ENCODE results near the gene ERICH6B. TPM values are rescaled to one million over a fixed set of nuclear protein-coding genes. Genes with fewer than 3 reads are reported as not detected.

Gene ERICH6B
- total RNA-seq, 1 experiment from 2014 or later: not detected

GRCh38 chr13:45501175-45501526, 114.4 kb downstream of the ERICH6B start:
- H4K20me1 ChIP-seq (ENCODE audit: insufficient read depth): no peaks in the 10 kb centered on the region
- H3K9me3 ChIP-seq (ENCODE audit: insufficient read depth, low read depth): no peaks in the 10 kb centered on the region
- peak overlapping the region; percentile 87 for H3K27ac ChIP-seq
- no peaks in the 10 kb centered on the region for H3K27me3 ChIP-seq (ENCODE audit: insufficient read depth, low read depth)
- H3K9me2 ChIP-seq (ENCODE audit: insufficient read depth): no peaks in the 10 kb centered on the region; the same call in 1 of the 2 replicates
- ChIA-PET POLR2A (ENCODE audit: unreplicated experiment) (no interaction called here), CTCF (interaction anchor here (0.7 kb wide), 1 partner anchor 658 kb away, joined by 3 read pairs; no protein-coding TSS in a partner anchor)
- H3K4me1 ChIP-seq (replicated peaks; ENCODE audit: insufficient read depth): peaks cover 33% of the 10 kb centered on the region
- TF ChIP-seq EZH2 (IDR thresholded peaks at IDR 0.05; ENCODE audit: low read depth): no peak
- no peak for TF ChIP-seq CTCF (conservative IDR thresholded peaks at IDR 0.05)
- peaks cover 32% of the 10 kb centered on the region for H3F3A ChIP-seq (ENCODE audit: insufficient read depth, low read depth)
- intact Hi-C loops (cut with micrococcal nuclease; ENCODE audit: unreplicated experiment): no loop called here
- H3K36me3 ChIP-seq (ENCODE audit: low read depth): peaks cover 69% of the 10 kb centered on the region
- peaks cover 14% of the 10 kb centered on the region; the same call in 1 of the 2 replicates for H3K79me2 ChIP-seq (ENCODE audit: low read depth)
- BruUV-seq (replicated peaks): no TSS peak
- no peak for DNase-seq
- H2AFZ ChIP-seq: no peak overlapping the region
- H3K4me3 ChIP-seq: no peak overlapping the region
- H3K4me2 ChIP-seq: peak overlapping the region; percentile 56

DNA sequence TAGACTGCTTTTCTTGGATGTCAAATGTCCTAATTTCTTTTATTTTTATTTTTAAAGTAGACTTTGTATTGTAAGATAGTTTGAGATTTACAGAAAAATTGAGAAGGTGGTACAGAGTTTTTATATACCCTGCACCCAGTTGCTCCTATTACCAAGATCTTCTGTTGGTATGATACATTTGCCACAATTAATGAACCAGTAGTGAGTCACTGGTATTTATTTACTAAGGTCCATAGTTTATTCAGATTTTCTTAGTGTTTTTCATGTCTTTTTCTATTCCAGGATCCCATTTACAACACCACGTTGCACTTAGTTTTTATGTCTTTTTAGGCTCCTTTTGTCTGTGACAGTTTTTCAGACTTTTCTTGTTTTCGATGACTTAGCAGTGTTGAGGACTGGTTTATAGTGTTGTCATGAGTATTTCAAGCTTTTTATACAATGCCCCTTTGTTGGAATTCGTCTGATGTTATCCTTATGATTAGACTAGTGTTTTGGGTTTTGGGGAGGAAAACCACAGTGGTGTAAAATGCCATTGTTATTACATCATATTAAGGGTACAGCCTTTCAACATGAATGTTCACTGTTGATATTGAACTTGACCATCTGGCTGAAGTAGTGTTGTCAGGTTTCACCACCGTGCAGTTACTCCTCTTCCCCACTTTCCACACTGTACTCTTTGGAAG, 114.9 kb downstream of the ERICH6B start:
- DNase-seq: peak; percentile 14 to 80
- CTCF ChIA-PET: interaction anchor here (0.7 kb wide), 1 partner anchor 659 kb away, joined by 3 read pairs; no protein-coding TSS in a partner anchor

GRCh38 chr13:45496942-45497341, 118.6 kb downstream of the ERICH6B start:
- Histone ChIP-seq H3K27ac (no peak overlapping the region), H3F3A (ENCODE audit: insufficient read depth, low read depth) (peaks cover 36% of the 10 kb centered on the region), H3K4me3 (no peak overlapping the region), H4K20me1 (ENCODE audit: insufficient read depth) (peaks cover under 1% of the 10 kb centered on the region; the same call in 1 of the 2 replicates), H3K4me1 (replicated peaks; ENCODE audit: insufficient read depth) (peaks cover 44% of the 10 kb centered on the region), H3K79me2 (ENCODE audit: low read depth) (peaks cover 5% of the 10 kb centered on the region; the same call in 1 of the 2 replicates), H3K27me3 (ENCODE audit: insufficient read depth, low read depth) (no peaks in the 10 kb centered on the region), H3K9me2 (ENCODE audit: insufficient read depth) (peaks cover 6% of the 10 kb centered on the region; the same call in 1 of the 2 replicates), H3K4me2 (no peak overlapping the region), H3K9me3 (ENCODE audit: insufficient read depth, low read depth) (no peaks in the 10 kb centered on the region), H2AFZ (no peak overlapping the region), H3K36me3 (ENCODE audit: low read depth) (peaks cover 49% of the 10 kb centered on the region)
- ChIA-PET POLR2A (ENCODE audit: unreplicated experiment) (no interaction called here), CTCF (no interaction called here)
- TF ChIP-seq CTCF (conservative IDR thresholded peaks at IDR 0.05) (no peak), EZH2 (IDR thresholded peaks at IDR 0.05; ENCODE audit: low read depth) (no peak)
- intact Hi-C loops (cut with micrococcal nuclease; ENCODE audit: unreplicated experiment): no loop called here
- BruUV-seq (replicated peaks): no TSS peak
- no peak for DNase-seq

More for the DNA sequence above, 114.9 kb downstream of the ERICH6B start:
- Histone ChIP-seq H3K27me3 (ENCODE audit: insufficient read depth, low read depth) (no peaks in the 10 kb centered on the region), H3K4me1 (replicated peaks; ENCODE audit: insufficient read depth) (peaks cover 33% of the 10 kb centered on the region), H3K79me2 (ENCODE audit: low read depth) (peaks cover 14% of the 10 kb centered on the region; the same call in 1 of the 2 replicates), H3K4me3 (peak overlapping the region; percentile 16; the same call in 1 of the 2 replicates), H3K4me2 (peak overlapping the region; percentile 56), H3K36me3 (ENCODE audit: low read depth) (peaks cover 64% of the 10 kb centered on the region), H3K9me2 (ENCODE audit: insufficient read depth) (no peaks in the 10 kb centered on the region; the same call in 1 of the 2 replicates), H3K27ac (peak overlapping the region; percentile 87), H3F3A (ENCODE audit: insufficient read depth, low read depth) (peaks cover 32% of the 10 kb centered on the region), H4K20me1 (ENCODE audit: insufficient read depth) (no peaks in the 10 kb centered on the region), H3K9me3 (ENCODE audit: insufficient read depth, low read depth) (no peaks in the 10 kb centered on the region), H2AFZ (no peak overlapping the region)
- POLR2A ChIA-PET (ENCODE audit: unreplicated experiment): no interaction called here
- no TSS peak for BruUV-seq (replicated peaks)
- intact Hi-C loops (cut with micrococcal nuclease; ENCODE audit: unreplicated experiment): no loop called here
- no peak for TF ChIP-seq EZH2 (IDR thresholded peaks at IDR 0.05; ENCODE audit: low read depth)
- TF ChIP-seq CTCF (conservative IDR thresholded peaks at IDR 0.05): no peak

All from PC-9 (cell line).